Stomach (tissue), 4 donors: ENCODE data around the gene KANSL3.

ENCODE experiments used
- CTCF ChIP-seq, 7 experiments: fragments of 450-650 bp in 4 of 7; fragments of 200-600 bp in 3 of 7; sonication (generic) in 3 of 7; IDR thresholded peaks; one replicate each; pipeline ENCODE4 v1.5.1; 2016 to 2019; ENCODE audit warnings: antibody characterized with exemption in 7 of 7, control low read depth in 2 of 7, mild to moderate bottlenecking in 1 of 7
- POLR2A ChIP-seq, 4 donors: fragments of 450-650 bp; IDR thresholded peaks; one replicate each; pipeline ENCODE4 v1.6.1; 2016; ENCODE audit warnings: antibody characterized with exemption in 4 of 4, control low read depth in 2 of 4, mild to moderate bottlenecking in 1 of 4, moderate library complexity in 1 of 4
- POLR2AphosphoS5 ChIP-seq, 3 donors: sonication (generic); formaldehyde crosslinking; IDR thresholded peaks; one replicate each; pipeline ENCODE4 v1.6.1; 2016; ENCODE audit warnings: antibody characterized with exemption in 3 of 3

GRCh38 chr2:96568094-96568493 lies 70.0 kb downstream of the KANSL3 start:
- TF ChIP-seq CTCF (IDR thresholded peaks at IDR 0.05) (no peak), POLR2AphosphoS5 (IDR thresholded peaks at IDR 0.05) (no peak), POLR2A (IDR thresholded peaks at IDR 0.05) (no peak)
